OCI-LY7 (cell line): ENCODE results near the gene PAX3. TPM values are rescaled to one million over a fixed set of nuclear protein-coding genes. Genes with fewer than 3 reads are reported as not detected.

Experiments
- BruUV-seq: library from RNA; stranded (reverse); fragments of 400-500 nt; replicated peaks from 2 replicates; lab custom pipeline; 2021; lab: Mats Ljungman, UMichigan
- CTCF ChIA-PET: fragments of 300-600 bp; sonication (Branson Sonifier 250); formaldehyde crosslinking; loops from one replicate; lab custom pipeline; 2022; ENCODE audit warnings: antibody characterized with exemption; ENCODE audit not compliant: unreplicated experiment; lab: Charles Lee
- POLR2A ChIA-PET: fragments of 300-600 bp; sonication (Branson Sonifier 250); formaldehyde crosslinking; loops from one replicate; lab custom pipeline; 2022; ENCODE audit warnings: antibody characterized with exemption; lab: Charles Lee
- DNase-seq: peaks from one replicate; pipeline ENCODE4 v3.0.0-alpha.2; 2015; ENCODE audit warnings: low spot score
- H2AFZ ChIP-seq: fragments of 200-600 bp; sonication (generic), shearing (Covaris generic); 2 replicates; pipeline ENCODE4 v1.6.1; 2014; ENCODE audit warnings: mild to moderate bottlenecking, antibody characterized with exemption, low read length, moderate library complexity
- H3K27ac ChIP-seq: fragments of 200-600 bp; sonication (generic); 2 replicates; pipeline ENCODE4 v1.5.1; 2014; ENCODE audit warnings: mixed run types, low read depth, mild to moderate bottlenecking, moderate library complexity, low read length, inconsistent platforms; ENCODE audit not compliant: poor library complexity, severe bottlenecking
- H3K36me3 ChIP-seq: fragments of 200-600 bp; sonication (generic); 2 replicates; pipeline ENCODE4 v1.6.1; 2014; ENCODE audit warnings: mild to moderate bottlenecking, antibody characterized with exemption, low read length, moderate library complexity, mixed read lengths; ENCODE audit not compliant: insufficient read depth
- H3K4me1 ChIP-seq: fragments of 200-600 bp; sonication (generic); 2 replicates; pipeline ENCODE4 v1.5.1; 2014; ENCODE audit warnings: mild to moderate bottlenecking, low read length; ENCODE audit not compliant: insufficient read depth, poor library complexity, severe bottlenecking
- H3K4me2 ChIP-seq: fragments of 200-600 bp; sonication (generic); 2 replicates; pipeline ENCODE4 v1.6.1; 2014; ENCODE audit warnings: mild to moderate bottlenecking, low read length
- H3K4me3 ChIP-seq: fragments of 200-600 bp; sonication (generic); 2 replicates; pipeline ENCODE4 v1.5.1; 2014; ENCODE audit warnings: mild to moderate bottlenecking, low read depth, low read length; ENCODE audit not compliant: poor library complexity, severe bottlenecking
- H3K79me2 ChIP-seq: fragments of 200-600 bp; sonication (generic); 2 replicates; pipeline ENCODE4 v1.6.1; 2016; ENCODE audit warnings: low read depth, mild to moderate bottlenecking, low read length, moderate library complexity, mixed read lengths; ENCODE audit not compliant: insufficient read depth
- H3K9me2 ChIP-seq: fragments of 200-600 bp; sonication (generic); 2 replicates; pipeline ENCODE4 v1.6.1; 2016; ENCODE audit warnings: mild to moderate bottlenecking, low read length, mixed read lengths; ENCODE audit not compliant: insufficient read depth
- H3K9me3 ChIP-seq: fragments of 200-600 bp; sonication (generic); 2 replicates; pipeline ENCODE4 v1.6.1; 2014; ENCODE audit warnings: mild to moderate bottlenecking, mixed run types, low read length, mixed read lengths
- H4K20me1 ChIP-seq: fragments of 200-600 bp; sonication (generic); 2 replicates; pipeline ENCODE4 v1.6.1; 2014; ENCODE audit warnings: mild to moderate bottlenecking, antibody characterized with exemption, low read length, moderate library complexity, mixed read lengths; ENCODE audit not compliant: insufficient read depth
- CTCF ChIP-seq: fragments of 200-600 bp; sonication (generic); conservative IDR thresholded peaks from 2 replicates; pipeline ENCODE4 v1.5.1; 2014; ENCODE audit warnings: mild to moderate bottlenecking, antibody characterized with exemption, low read length, moderate library complexity, mixed read lengths
- EZH2phosphoT487 ChIP-seq: fragments of 200-600 bp; sonication (generic); IDR thresholded peaks from 2 replicates; pipeline ENCODE4 v1.6.1; 2018; ENCODE audit warnings: low read depth, borderline replicate concordance, mild to moderate bottlenecking, mixed run types, antibody characterized with exemption, low read length, moderate library complexity, mixed read lengths
- intact Hi-C: fragments of 100-400 bp; cut with micrococcal nuclease; formaldehyde crosslinking; loops from one replicate; pipeline ENCODE4 v1.10.0; 2022; ENCODE audit not compliant: unreplicated experiment
- total RNA-seq, 2 experiments: library from RNA; depleted of rRNA in 1 of 2; stranded (reverse); fragments of >200 nt in 1 of 2; shearing (Covaris generic) in 1 of 2; gene quantifications; 2 replicates each; pipeline ENCODE4 v1.2.3, GENCODE V29; 2014 to 2022

PAX3 gene
- total RNA-seq, 2 experiments from 2014 or later: not detected

DNA sequence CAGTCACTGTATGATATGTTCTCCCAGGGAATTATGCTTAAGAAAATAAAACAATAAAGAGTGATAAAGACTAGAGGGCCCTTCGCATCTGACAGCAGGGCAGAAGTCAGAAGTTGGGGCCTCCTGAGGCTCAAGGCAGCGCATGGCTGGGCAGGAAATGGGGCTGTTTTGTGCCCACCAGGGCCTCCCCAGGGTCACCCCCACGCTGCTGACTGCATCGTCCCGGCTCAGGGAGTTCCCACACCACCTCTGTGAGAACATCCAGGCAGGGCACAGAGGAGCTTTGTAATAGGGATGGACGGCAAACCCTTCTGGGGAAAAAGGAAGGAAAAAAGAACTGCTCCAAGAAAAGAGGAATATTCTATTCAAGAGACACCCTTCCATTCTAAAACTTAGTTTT lies 41.2 kb downstream of the PAX3 start:
- Histone ChIP-seq H3K4me3 (no peak overlapping the region), H3K9me2 (no peaks in the 10 kb centered on the region), H3K9me3 (no peaks in the 10 kb centered on the region), H3K79me2 (no peaks in the 10 kb centered on the region), H4K20me1 (no peaks in the 10 kb centered on the region), H2AFZ (no peak overlapping the region), H3K4me2 (no peak overlapping the region), H3K36me3 (no peaks in the 10 kb centered on the region), H3K4me1 (no peaks in the 10 kb centered on the region), H3K27ac (no peak overlapping the region)
- TF ChIP-seq CTCF (no peak), EZH2phosphoT487 (no peak)
- ChIA-PET POLR2A (interaction anchor here (0.7 to 1.1 kb wide), 2 partner anchors 14 to 46 kb away, joined by 3 to 4 read pairs; no protein-coding TSS in a partner anchor), CTCF (no interaction called here)
- no peak for DNase-seq
- no TSS peak for BruUV-seq
- intact Hi-C loops: no loop called here

DNA sequence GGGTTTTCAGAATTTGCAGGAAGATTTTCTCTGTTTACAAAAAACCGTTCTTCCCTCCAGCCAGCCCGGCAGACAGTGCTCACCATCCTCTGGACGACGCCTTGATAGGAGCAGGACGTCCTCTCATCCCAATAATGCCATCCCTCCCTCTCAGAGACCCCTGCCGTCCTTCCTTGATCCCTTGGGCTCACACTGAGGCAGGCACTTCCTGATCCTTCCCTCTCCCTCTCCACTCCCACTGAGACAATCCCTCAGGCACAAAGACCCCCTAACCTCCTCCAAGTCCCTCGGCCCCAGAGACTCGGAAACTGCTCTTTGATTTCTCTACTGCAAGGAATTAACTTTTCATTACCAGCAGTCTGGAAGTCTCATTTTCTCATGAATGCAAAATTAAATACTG lies 42.5 kb downstream of the PAX3 start:
- H4K20me1 ChIP-seq: no peaks in the 10 kb centered on the region
- POLR2A ChIA-PET: no interaction called here

GRCh38 chr2:222255090-222255489 lies 43.7 kb downstream of the PAX3 start:
- no peak overlapping the region for H3K27ac ChIP-seq
- TF ChIP-seq CTCF: no peak
- TF ChIP-seq EZH2phosphoT487: no peak
- H3K9me2 ChIP-seq: no peaks in the 10 kb centered on the region
- no peaks in the 10 kb centered on the region for H3K9me3 ChIP-seq
- no peaks in the 10 kb centered on the region for H3K36me3 ChIP-seq
- no peak overlapping the region for H2AFZ ChIP-seq
- BruUV-seq: no TSS peak
- H3K4me3 ChIP-seq: no peak overlapping the region
- no peaks in the 10 kb centered on the region for H4K20me1 ChIP-seq
- ChIA-PET POLR2A (no interaction called here), CTCF (no interaction called here)
- no peaks in the 10 kb centered on the region for H3K4me1 ChIP-seq
- H3K79me2 ChIP-seq: no peaks in the 10 kb centered on the region
- no peak overlapping the region for H3K4me2 ChIP-seq
- DNase-seq: no peak
- intact Hi-C loops: no loop called here

More for the DNA sequence above, 42.5 kb downstream of the PAX3 start:
- Histone ChIP-seq H3K79me2 (no peaks in the 10 kb centered on the region), H3K4me3 (no peak overlapping the region), H3K4me1 (no peaks in the 10 kb centered on the region), H2AFZ (no peak overlapping the region), H3K36me3 (no peaks in the 10 kb centered on the region), H3K9me3 (no peaks in the 10 kb centered on the region), H3K27ac (no peak overlapping the region), H3K4me2 (no peak overlapping the region), H3K9me2 (no peaks in the 10 kb centered on the region)
- CTCF ChIA-PET: no interaction called here
- DNase-seq: no peak
- intact Hi-C loops: no loop called here
- BruUV-seq: no TSS peak
- no peak for TF ChIP-seq CTCF
- TF ChIP-seq EZH2phosphoT487: no peak
